HG03103 (cell line): ENCODE results near the gene GFER.
A peak's percentile ranks its signal among the peaks of the same experiment; 100 is the strongest.
"Not testable (repeated sequence)": the region's sequence is repeated elsewhere in the genome, so short reads cannot be mapped to it uniquely, and the experiment has no call there.

Experiments used
- ATAC-seq: cut with Tn5 transposase; IDR thresholded peaks from one replicate; pipeline ENCODE4 v1.9.1; 2021; ENCODE audit warnings: low read depth; ENCODE audit not compliant: unreplicated experiment

The GFER gene

DNA sequence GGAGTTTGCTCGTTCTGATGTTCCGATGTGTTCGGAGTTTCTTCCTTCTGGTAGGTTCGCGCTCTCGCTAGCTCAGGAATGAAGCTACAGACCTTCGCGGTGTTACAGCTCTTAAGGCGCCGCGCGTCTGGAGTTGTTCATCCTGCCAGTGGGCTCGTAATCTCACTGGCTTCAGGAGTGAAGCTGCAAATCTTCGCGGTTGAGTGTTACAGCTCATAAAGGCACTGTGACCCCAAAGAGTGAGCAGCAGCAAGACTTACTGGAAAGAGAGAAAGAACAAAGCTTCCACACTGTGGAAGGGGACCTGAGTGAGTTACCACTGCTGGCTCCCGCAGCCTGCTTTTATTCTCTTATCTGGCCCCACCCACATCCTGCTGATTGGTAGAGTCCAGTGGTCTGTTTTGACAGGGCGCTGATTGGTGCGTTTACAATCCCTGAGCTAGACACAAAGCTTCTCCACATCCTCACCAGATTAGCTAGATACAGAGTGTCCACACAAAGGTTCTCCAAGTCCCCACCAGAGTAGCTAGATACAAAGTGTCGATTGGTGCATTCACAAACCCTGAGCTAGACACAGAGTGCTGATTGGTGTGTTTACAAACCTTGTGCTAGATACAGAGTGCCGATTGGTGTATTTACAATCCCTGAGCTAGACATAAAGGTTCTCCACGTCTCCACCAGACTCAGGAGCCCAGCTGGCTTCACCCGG is 26.4 kb upstream of the GFER start:
- not testable (repeated sequence) for ATAC-seq

DNA sequence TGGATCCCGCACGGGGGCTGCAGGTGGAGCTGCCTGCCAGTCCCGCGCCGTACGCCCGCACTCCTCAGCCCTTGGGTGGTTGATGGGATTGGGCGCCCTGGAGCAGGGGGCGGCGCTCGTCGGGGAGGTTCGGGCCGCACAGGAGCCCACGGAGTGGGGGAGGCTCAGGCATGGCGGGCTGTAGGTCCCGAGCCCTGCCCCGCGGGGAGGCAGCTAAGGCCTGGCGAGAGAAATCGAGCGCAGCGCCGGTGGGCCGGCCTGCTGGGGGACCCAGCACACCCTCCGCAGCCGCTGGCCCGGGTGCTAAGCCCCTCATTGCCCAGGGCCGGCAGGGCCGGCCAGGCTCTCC is 25.9 kb upstream of the GFER start:
- ATAC-seq = not testable (repeated sequence)

DNA sequence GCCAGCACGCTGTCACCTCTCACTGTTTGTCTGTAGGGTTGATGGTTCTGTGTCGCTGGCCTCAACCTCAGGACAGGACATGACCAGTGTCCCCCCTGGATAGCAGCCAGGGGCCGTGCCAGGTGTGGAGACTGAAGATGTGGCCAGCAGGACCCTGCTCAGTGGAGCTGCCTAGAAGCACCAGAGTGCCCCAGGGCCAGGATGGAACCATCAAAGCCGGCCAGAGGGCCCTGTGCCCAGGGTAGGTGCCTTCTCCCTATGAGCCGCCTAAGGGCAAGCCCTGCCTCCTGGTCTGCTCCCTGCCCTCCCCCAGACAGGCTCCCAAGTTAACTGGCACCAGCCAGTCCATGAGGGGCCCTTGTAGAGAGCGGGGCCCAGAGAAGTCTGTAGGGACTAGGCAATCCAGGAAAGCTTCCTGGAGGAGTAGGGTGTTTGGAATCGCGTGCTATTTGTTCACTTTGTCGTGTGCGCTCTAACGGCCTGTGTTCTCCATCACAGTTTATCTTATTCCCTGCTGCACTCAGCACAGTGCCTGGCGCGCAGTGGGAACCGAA is 25.2 kb upstream of the GFER start:
- no peak for ATAC-seq

DNA sequence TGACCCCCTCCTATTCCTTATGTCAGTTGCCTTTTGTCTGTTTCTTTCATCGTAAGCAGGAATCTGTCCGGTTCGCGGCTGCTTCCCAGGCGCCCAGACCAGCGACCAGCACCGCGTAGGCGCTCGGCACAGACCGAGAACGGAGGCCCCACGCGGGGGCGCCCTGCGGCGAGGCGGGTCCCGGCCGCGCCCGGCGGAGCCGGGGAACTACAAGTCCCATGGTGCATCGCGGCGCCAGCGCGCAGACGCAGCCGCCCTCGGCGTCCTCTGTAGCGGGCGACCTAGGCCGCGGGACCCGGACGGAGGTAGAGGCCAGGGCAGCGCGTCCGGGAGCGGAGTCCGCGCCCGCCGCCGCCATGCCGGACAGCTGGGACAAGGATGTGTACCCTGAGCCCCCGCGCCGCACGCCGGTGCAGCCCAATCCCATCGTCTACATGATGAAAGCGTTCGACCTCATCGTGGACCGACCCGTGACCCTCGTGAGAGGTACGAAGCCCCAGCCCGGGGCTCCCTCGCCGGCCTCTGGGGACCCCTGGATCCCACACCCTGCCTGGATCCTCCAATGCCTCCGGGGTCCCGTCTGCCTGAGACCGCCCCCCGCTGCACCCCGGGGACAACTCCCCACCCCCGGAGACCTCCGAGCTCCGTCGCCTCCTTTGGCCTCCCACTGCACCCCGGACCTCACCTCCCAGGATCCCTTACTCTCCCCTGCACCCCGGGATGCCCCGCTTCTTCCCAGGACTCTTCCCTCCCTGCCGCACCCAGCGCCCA is 24.5 kb upstream of the GFER start, which contains the start of gene NDUFB10:
TSS of gene NDUFB10 (plus strand) at position 270 of the 771 bp plus-strand sequence. CDS start at position 357, 87 bp downstream.
- ATAC-seq = peak; percentile 69

DNA sequence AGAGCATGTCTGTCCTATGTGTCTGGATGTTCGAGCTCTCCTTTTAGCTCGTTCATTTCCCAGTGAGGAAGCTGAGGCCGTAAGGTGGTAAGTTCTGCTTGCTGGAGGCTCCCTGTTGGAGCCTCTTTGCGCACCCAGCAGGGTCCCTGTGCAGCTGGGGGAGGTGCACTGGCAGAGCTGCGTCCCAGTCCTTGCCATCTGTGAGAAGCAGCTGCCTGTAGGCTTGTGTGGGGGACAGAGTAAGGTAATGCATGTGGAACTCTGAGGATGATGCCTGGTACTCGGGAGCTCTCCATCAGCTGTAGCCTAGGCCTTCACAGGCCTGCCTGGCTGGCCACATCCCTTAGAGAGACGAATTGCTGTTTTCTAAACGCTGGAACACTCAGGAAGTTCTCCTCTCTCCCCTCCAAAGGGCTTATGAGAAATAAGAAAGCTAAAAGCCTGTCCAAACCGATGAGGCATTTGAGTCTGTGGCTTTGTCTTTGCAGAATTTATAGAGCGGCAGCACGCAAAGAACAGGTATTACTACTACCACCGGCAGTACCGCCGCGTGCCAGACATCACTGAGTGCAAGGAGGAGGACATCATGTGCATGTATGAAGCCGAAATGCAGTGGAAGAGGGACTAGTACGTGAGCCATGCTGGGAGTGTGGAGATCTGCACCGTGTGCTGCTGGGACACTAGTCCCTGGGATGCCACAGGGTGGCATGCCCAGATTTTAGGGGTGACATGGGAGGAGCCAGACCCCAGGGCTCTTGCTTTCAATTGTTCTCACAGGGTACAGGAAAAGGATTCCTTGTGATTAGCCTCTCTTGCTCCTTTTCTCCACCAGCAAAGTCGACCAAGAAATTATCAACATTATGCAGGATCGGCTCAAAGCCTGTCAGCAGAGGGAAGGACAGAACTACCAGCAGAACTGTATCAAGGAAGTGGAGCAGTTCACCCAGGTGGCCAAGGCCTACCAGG is 23.0 kb upstream of the GFER start:
- ATAC-seq = no peak

DNA sequence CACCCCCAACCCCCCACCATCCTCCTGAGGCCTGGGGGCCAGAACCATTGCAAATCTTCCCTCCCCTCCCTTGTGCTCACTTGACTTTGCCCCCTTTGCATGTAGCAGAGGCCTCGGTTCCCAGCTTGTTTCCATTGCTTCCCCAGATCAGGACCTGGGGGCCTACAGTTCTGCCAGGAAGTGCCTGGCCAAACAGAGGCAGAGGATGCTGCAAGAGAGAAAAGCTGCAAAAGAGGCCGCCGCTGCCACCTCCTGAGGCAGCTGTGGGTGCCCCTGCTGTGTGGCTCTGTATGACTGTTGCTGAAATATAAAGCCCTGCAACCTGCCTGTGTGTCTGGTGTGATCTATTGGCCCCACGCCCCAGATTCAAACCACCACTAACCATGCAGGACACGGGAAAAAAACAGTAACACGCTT is 22.3 kb upstream of the GFER start:
- ATAC-seq = no peak

DNA sequence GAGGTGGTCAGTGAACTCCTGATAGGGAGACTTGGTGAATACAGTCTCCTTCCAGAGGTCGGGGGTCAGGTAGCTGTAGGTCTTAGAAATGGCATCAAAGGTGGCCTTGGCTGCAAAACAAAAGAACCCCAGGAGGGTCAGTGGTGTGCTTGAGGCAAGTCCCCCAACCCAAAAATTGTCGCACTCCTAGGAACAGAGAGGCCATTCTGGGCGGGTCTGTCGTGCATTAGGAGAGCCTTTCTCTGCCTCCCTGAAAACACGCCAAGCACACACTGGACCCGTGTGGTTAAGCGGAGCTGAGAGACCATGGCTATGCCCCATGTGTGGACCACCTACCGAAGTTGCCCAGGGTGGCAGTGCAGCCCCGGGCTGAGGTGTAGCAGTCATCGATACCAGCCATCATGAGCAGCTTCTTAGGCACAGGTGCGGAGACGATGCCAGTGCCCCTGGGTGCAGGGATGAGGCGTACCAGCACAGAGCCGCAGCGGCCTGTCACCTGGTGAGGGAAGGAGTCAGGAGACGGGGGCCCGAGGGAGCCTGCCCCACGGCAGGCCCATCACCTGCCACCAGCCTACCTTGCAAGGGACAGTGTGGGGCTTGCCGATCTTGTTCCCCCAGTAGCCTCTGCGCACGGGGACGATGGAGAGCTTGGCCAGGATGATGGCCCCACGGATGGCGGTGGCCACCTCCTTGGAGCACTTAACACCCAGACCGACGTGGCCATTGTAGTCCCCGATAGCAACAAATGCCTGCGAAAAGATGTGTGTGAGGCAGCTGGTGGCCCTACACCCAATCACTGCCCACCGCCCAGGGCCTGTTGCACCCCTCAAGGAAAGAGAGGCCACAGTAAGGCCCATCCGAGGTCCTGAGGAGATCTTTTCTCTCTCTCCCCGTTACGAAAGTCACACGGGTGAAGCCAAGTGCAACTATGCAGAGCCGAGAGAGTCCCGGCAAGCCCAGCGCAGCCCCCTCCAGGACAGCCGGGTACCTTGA is 21.5 kb upstream of the GFER start:
- ATAC-seq = not testable (repeated sequence)

DNA sequence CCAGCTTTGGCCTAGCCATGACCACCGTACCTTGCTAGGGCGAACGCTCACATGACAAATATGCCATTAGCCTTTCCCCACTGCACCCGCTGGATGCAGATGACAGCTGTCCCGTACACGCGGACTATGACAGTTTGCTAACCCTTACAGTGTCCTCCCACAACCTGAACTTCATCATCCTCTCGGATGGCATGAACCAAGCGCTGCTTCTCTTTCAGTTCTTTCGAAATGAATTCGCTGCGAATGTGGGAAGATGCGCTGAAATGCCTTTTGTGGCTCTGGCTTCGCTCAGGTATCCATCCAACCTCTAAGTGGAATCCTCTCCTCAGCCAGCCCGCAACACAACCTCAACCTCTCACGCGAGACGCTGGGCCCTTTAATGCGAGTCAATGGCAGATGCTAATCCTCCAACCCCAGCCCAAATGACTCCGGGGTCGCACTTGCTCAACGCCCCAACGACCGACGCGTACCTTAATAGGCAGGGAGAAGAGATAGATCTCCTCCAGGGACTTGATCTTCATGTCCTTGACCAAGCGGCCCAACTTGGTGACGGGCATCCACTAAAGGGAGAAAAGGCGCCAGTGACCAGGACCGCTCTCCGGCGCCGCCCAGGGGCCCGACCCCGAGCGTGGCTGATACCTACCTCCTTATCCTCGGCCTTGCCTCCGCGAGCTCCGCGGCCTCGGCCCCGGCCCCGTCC is 20.0 kb upstream of the GFER start:
- ATAC-seq = no peak

DNA sequence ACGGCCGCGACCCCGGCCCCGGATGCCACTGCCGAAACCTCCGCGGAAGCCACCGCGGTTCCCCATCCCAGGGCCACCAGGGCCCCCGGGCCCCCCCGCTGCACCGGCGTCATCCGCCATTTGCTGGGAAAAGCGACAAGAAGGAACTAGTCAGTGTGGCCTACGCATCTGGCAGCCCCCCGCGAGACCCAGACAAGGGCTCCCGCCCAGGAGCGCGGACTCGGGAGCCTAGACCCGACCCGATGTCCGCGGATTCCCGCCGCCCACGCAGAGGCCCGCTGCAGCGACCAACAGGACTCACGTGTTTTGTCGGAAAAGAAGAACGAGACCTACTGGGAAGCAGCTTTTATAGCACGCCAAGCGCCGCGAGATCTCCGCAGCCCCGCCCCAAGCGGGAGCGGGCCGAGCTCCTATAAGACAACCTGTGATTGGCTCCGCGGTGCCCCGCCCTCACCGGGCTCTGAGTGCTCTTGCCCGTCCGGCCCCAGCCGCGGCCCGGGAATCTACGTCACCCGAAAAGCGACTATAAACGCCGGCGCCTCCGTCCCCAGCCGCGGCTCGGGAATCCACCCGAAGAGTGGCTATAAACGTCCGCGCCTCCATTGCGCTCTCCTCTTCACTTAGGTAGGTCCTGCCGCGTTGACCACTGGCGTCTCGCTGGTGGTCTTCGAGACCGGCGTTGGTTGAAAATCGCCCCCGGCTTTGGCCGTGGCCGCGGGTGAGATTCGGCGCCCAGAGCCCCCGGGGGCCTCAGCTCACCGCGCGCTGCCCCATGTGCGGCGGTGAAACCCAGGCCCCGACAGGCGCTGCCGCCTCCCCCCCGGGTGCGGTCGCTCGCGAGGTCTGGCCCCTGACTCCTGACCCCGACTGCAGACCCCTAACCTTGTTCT is 19.2 kb upstream of the GFER start, which contains the start of gene RPS2:
TSS of gene RPS2 (minus strand) at position 321 of the 890 bp plus-strand sequence. CDS start at position 120, 201 bp downstream.
- ATAC-seq = peak; percentile 75

DNA sequence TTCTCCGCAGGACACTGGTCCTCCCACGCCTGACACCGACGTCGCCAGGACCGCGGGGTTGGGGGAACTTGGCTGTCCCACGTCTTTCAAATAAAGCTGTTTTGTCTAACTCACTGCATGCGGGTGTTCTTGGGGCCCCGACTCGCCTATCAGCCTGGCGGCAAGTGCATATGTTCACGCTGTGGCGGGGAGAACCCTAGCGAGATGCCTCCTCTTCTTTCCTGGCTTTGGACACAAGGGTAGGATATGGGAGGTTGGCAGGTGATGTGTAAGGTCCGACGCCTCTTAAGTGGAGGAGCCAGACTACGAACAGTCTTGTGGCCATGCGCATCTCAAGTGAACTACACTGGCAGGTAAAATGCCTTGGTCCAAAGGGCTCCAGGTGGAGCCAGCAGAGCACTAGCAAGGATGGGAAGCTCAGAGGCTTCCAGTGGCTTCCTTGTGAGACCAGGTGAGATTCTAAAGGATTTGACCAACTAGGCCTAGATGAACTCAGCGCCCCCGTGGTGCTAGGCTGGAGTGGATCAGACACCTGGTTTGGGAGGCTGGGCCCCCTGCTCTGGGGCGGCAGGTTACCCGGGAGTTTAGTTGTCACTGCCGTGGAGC is 18.5 kb upstream of the GFER start:
- ATAC-seq = no peak

DNA sequence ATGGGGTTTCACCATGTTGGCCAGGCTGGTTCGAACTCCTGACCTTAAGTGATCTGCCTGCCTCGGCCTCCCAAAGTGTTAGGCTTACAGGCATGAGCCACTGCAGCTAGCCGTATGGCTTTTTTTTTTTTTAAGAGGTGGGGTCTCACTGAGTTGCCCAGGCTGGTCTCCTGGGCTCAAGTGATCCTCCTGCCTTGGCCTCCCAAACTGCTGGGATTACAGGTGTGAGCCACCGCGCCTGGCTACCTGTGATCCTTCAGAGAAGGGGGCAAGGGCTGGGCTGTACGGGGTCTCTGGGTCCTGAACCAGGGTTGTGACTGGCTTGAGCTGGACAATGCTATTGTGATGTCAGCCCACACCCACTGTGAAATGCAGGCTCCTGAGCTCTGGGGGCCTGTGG is 17.5 kb upstream of the GFER start, which contains the start of gene RNF151:
TSS of gene RNF151 (plus strand) at position 397 of the 400 bp plus-strand sequence. CDS start 26 bp downstream, outside the sequence.
- ATAC-seq = no peak

DNA sequence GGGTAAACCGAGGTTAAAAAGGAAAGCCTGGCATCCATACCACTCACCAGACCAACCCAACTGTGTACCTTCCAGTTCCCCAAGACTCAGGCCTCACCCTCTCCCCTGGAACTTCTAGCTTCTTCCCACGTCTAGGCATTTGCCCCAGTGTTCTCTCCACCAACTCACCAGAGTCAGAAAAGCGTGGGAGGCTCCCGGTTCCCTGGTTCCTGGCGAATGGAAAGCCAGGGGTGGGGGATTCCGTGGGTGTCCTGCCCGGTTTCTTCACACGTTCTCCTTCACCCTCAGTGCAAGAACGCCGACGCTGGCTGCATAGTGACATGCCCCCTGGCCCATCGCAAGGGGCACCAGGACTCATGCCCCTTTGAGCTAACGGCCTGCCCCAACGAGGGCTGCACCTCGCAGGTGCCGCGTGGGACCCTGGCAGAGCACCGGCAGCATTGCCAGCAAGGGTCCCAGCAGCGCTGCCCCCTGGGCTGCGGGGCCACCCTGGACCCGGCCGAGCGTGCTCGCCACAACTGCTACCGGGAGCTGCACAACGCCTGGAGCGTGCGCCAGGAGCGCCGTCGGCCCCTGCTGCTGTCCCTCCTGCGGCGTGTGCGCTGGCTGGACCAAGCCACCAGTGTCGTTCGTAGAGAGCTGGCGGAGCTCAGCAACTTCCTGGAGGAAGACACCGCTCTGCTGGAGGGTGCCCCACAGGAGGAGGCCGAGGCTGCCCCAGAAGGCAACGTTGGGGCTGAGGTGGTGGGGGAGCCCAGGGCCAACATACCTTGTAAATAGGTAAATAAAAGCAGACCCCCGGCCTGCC is 15.6 kb upstream of the GFER start:
- no peak for ATAC-seq

DNA sequence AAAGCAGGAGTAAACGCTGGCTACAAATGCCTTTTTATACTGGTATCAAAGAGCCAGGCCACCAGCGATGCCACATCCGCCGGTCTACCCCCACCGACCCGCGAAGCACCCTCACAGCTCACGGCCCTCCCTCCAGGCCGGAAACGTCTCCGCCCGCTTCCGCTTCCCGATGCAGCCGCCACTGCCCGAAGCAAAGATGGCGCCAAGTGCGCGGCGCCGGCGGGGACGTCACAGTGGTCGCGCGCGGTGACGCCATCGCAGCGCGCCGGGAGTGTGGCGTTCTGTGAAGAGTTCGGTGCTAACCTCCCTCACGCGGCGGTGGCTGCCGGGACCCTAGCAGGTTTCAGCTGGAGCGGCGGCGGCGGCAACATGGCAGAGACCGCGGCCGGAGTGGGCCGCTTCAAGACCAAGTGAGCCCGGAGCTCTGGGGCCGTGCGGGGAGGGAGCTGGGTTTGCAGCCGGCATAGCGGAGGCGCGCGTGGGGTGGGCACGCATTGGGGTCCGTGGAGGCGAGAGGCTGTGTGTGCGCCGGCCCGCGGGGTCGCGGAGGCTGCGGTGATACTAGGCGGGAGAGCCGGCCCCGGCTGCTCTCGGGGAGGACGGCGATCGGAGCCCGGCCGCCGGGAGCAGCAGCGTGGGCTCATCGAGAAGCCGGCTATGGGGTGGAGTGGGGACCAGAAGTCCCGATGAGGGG is 12.1 kb upstream of the GFER start, which contains the start of gene TBL3:
TSS of gene TBL3 (plus strand) at position 258 of the 694 bp plus-strand sequence. CDS start at position 370, 112 bp downstream.
- ATAC-seq = peak; percentile 75

DNA sequence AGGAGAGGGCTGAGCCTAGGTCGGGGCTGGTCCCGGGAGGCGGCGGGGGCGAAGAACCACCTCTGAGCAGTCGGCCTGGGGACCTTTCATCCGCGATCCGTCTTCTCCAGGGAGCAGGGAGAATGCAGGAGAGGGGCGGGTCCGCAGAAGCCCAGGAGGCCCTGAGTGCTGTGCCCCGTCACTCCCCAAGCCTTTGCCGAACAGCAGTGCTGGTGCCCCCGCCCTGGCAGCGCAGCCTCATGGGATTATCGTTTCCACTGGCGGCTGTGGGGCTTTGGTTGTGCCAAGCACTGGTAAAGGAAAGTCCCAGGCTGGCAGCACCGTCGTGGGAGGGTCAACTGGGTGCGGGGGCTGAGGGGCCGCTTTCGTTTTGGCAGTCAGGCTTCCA is 11.5 kb upstream of the GFER start:
- ATAC-seq = no peak

DNA sequence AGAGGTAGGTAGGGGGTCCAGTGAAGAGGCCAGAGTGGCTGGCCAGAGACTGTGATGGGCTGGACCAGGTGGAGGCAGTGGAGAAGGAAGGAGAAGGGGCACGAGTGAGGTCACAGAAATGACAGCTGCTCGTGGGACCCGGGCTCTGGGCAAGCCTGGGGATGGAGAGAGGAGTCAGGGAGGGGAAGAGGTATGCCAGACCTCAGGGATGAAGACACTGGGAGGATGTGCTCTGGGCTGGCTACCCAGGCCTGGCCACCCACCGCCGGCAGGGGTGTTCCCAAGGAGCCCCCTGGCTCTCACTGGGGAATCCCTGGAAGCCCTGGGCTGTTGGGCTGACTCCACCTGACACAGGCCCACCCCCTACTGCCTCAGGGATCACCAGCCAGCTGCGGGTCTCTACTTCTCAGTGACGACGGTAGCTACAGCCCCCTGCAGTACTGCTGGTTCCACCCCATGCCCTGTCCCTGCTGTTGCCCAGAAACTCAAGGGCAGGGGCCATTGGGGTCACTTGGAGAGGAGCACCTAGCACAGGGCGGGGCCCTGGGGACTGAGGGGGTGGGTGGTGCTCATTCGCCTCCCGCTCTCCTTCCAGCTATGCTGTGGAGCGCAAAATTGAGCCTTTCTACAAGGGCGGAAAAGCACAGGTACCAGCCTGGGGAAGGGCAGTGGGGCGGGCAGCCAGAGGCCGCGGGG is 10.4 kb upstream of the GFER start:
- no peak for ATAC-seq
